ENCODE results near the gene OR10H4.

GRCh38 chr19:15954820-15955219, 6.0 kb downstream of the OR10H4 start:
- TF ChIP-seq CTCF (conservative IDR thresholded peaks at IDR 0.05; ENCODE audit: low read depth, low read length): no peak
- no peak for TF ChIP-seq EZH2 (IDR thresholded peaks at IDR 0.05; ENCODE audit: borderline replicate concordance, low read depth, low read length, poor library complexity, severe bottlenecking)

All from A673 (cell line).